OCI-LY3 (cell line): Measurements from ENCODE around the gene C2CD4A.
"Not testable (repeated sequence)": the region's sequence is repeated elsewhere in the genome, so short reads cannot be mapped to it uniquely, and the experiment has no call there.

Source experiments
- H2AFZ ChIP-seq: fragments of 200-600, 300-600 bp; shearing (Covaris generic); 2 replicates; pipeline ENCODE4 v1.6.0; 2014; ENCODE audit warnings: antibody characterized with exemption, low read depth, low read length
- H3K27ac ChIP-seq: fragments of 200-600, 300-600 bp; sonication (generic); 2 replicates; pipeline ENCODE4 v1.5.1; 2014; ENCODE audit warnings: mild to moderate bottlenecking, low read length, moderate library complexity, mixed read lengths
- H3K27me3 ChIP-seq: fragments of 200-600, 300-600 bp; sonication (generic); 2 replicates; pipeline ENCODE4 v1.6.1; 2014; ENCODE audit warnings: low read depth, low read length, mixed read lengths
- H3K36me3 ChIP-seq: fragments of 200-600, 300-600 bp; sonication (generic); replicated peaks from 2 replicates; pipeline ENCODE3; 2014; ENCODE audit warnings: low read depth, low read length, mixed read lengths
- H3K4me1 ChIP-seq: fragments of 300-600, 200-600 bp; sonication (generic); 2 replicates; pipeline ENCODE4 v1.6.1; 2014; ENCODE audit warnings: low read length, mixed read lengths
- H3K4me2 ChIP-seq: fragments of 200-600, 300-600 bp; sonication (generic); 2 replicates; pipeline ENCODE4 v1.6.1; 2014; ENCODE audit warnings: low read length, mixed read lengths
- H3K4me3 ChIP-seq: fragments of 300-600, 200-600 bp; sonication (generic); 2 replicates; pipeline ENCODE4 v1.5.1; 2014; ENCODE audit warnings: antibody characterized with exemption, mild to moderate bottlenecking, low read length, moderate library complexity
- H3K79me2 ChIP-seq: fragments of 300-600, 200-600 bp; shearing (Covaris generic); 2 replicates; pipeline ENCODE4 v1.6.1; 2014; ENCODE audit warnings: mild to moderate bottlenecking, low read length, mixed read lengths
- H3K9ac ChIP-seq: fragments of 300-600, 200-600 bp; shearing (Covaris generic); 2 replicates; pipeline ENCODE4 v1.6.0; 2014; ENCODE audit warnings: mild to moderate bottlenecking, low read length, moderate library complexity
- H3K9me3 ChIP-seq: fragments of 200-600, 300-600 bp; shearing (Covaris generic); 2 replicates; pipeline ENCODE4 v1.6.1; 2014; ENCODE audit warnings: low read length, mixed read lengths; ENCODE audit not compliant: insufficient read depth
- H4K20me1 ChIP-seq: fragments of 200-600, 300-600 bp; sonication (generic); 2 replicates; pipeline ENCODE4 v1.6.1; 2016; ENCODE audit warnings: low read length, mixed read lengths; ENCODE audit not compliant: insufficient read depth
- EZH2phosphoT487 ChIP-seq: fragments of 200-600 bp; shearing (Covaris generic); IDR thresholded peaks from 2 replicates; pipeline ENCODE4 v1.6.1; 2018; ENCODE audit warnings: antibody characterized with exemption, mixed run types, low read depth
- TF ChIP-seq, protein P1 (sequence below): fragments of 200-600, 300-600 bp; sonication (generic); IDR thresholded peaks from 2 replicates; pipeline ENCODE4 v1.5.1; 2014; ENCODE audit warnings: antibody characterized with exemption, low read length, low read depth

Gene C2CD4A

GRCh38 chr15:62046078-62046743 lies 20.6 kb upstream of the C2CD4A start:
- Histone ChIP-seq H4K20me1 (peaks cover 44% of the 10 kb centered on the region), H3K4me3 (peak overlapping the region; percentile 69), H3K27ac (peak overlapping the region; percentile 67), H3K36me3 (peaks cover 22% of the 10 kb centered on the region), H3K9ac (peak overlapping the region; percentile 32; the same call in 1 of the 2 replicates), H3K4me1 (peaks cover 35% of the 10 kb centered on the region), H3K4me2 (peak overlapping the region; percentile 92), H3K79me2 (peaks cover 62% of the 10 kb centered on the region), H3K27me3 (no peaks in the 10 kb centered on the region), H3K9me3 (no peaks in the 10 kb centered on the region), H2AFZ (no peak overlapping the region)
- TF ChIP-seq, protein P1, sequence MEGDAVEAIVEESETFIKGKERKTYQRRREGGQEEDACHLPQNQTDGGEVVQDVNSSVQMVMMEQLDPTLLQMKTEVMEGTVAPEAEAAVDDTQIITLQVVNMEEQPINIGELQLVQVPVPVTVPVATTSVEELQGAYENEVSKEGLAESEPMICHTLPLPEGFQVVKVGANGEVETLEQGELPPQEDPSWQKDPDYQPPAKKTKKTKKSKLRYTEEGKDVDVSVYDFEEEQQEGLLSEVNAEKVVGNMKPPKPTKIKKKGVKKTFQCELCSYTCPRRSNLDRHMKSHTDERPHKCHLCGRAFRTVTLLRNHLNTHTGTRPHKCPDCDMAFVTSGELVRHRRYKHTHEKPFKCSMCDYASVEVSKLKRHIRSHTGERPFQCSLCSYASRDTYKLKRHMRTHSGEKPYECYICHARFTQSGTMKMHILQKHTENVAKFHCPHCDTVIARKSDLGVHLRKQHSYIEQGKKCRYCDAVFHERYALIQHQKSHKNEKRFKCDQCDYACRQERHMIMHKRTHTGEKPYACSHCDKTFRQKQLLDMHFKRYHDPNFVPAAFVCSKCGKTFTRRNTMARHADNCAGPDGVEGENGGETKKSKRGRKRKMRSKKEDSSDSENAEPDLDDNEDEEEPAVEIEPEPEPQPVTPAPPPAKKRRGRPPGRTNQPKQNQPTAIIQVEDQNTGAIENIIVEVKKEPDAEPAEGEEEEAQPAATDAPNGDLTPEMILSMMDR = no peak
- TF ChIP-seq EZH2phosphoT487 = no peak

- Histone ChIP-seq H3K4me1 (peaks cover 47% of the 10 kb centered on the region), H3K36me3 (peaks cover 25% of the 10 kb centered on the region), H2AFZ (no peak overlapping the region), H4K20me1 (peaks cover 56% of the 10 kb centered on the region), H3K9ac (no peak overlapping the region; the same call in 1 of the 2 replicates), H3K79me2 (peaks cover 73% of the 10 kb centered on the region), H3K4me3 (no peak overlapping the region), H3K4me2 (peak overlapping the region; percentile 38), H3K27ac (peak overlapping the region; percentile 54), H3K9me3 (no peaks in the 10 kb centered on the region), H3K27me3 (no peaks in the 10 kb centered on the region)
- no peak for TF ChIP-seq EZH2phosphoT487
- TF ChIP-seq, protein P1 = no peak
These were observed 19.4 kb upstream of the C2CD4A start for GRCh38 chr15:62047282-62047827.

- H2AFZ ChIP-seq, H3K9ac ChIP-seq, H3K27me3 ChIP-seq, H3K27ac ChIP-seq, H3K4me2 ChIP-seq, H3K4me3 ChIP-seq, H3K9me3 ChIP-seq: not testable (repeated sequence)
- H3K79me2 ChIP-seq = peaks cover 75% of the 10 kb centered on the region
- peaks cover 60% of the 10 kb centered on the region for H4K20me1 ChIP-seq
- peaks cover 24% of the 10 kb centered on the region for H3K36me3 ChIP-seq
- H3K4me1 ChIP-seq = peaks cover 56% of the 10 kb centered on the region
These were observed 18.5 kb upstream of the C2CD4A start for GRCh38 chr15:62048254-62048653.

DNA sequence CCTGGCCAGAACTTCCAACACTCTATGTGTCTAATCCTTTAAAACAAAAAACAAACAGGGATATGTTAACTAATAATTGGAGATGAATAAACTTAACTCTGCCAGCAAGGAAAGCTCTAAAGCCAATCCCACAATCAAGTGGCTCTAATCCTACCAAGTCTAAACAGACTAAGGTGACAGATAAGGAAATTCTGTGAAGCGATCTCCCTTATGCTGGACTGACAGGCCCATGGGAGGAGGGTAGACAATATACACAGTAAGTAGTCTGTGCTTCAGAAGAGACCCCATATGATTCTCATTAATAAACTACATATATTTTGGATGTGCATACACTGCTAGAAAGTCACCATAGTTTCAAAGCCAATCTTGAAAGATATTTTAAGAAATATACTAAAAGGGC lies 16.7 kb upstream of the C2CD4A start:
- Histone ChIP-seq H3K4me3 (no peak overlapping the region), H3K4me2 (no peak overlapping the region), H2AFZ (no peak overlapping the region), H3K36me3 (peaks cover 19% of the 10 kb centered on the region), H4K20me1 (peaks cover 71% of the 10 kb centered on the region), H3K79me2 (peaks cover 75% of the 10 kb centered on the region), H3K4me1 (peaks cover 74% of the 10 kb centered on the region), H3K9ac (no peak overlapping the region), H3K27ac (no peak overlapping the region), H3K9me3 (no peaks in the 10 kb centered on the region), H3K27me3 (no peaks in the 10 kb centered on the region)
- no peak for TF ChIP-seq EZH2phosphoT487

- H3K4me2 ChIP-seq = no peak overlapping the region
- no peak for TF ChIP-seq EZH2phosphoT487
- TF ChIP-seq, protein P1 = no peak
These were observed 15.6 kb upstream of the C2CD4A start for GRCh38 chr15:62051166-62051565.

More at GRCh38 chr15:62051166-62051565, 15.6 kb upstream of the C2CD4A start:
- Histone ChIP-seq H3K27me3 (no peaks in the 10 kb centered on the region), H2AFZ (no peak overlapping the region), H3K79me2 (peaks cover 75% of the 10 kb centered on the region), H3K9me3 (no peaks in the 10 kb centered on the region), H3K27ac (no peak overlapping the region), H4K20me1 (peaks cover 69% of the 10 kb centered on the region), H3K4me3 (no peak overlapping the region), H3K36me3 (peaks cover 24% of the 10 kb centered on the region), H3K4me1 (peaks cover 71% of the 10 kb centered on the region), H3K9ac (no peak overlapping the region)
